Immature natural killer cell (primary cell): ENCODE measurements around the gene AOPEP. TPM values are rescaled to one million over a fixed set of nuclear protein-coding genes. Genes with fewer than 3 reads are reported as not detected.

Experiments
- DNase-seq, 3 donors: peaks; one replicate each; pipeline ENCODE4 v3.0.0; 2022; ENCODE audit warnings: mixed read lengths in 1 of 3
- H3K27ac Mint-ChIP-seq, 6 donors: one replicate each; pipeline ENCODE4 v1.8.0; 2020; ENCODE audit warnings: mixed read lengths in 6 of 6, mild to moderate bottlenecking in 5 of 6, inconsistent platforms in 4 of 6, moderate library complexity in 3 of 6
- H3K27me3 Mint-ChIP-seq, 3 donors: one replicate each; pipeline ENCODE4 v1.8.0; 2020 to 2021; ENCODE audit warnings: low read depth in 3 of 3, mild to moderate bottlenecking in 3 of 3, mixed read lengths in 3 of 3, moderate library complexity in 3 of 3, inconsistent platforms in 1 of 3
- H3K36me3 Mint-ChIP-seq, 3 donors: one replicate each; pipeline ENCODE4 v1.8.0; 2020; ENCODE audit warnings: mixed read lengths in 3 of 3, inconsistent platforms in 2 of 3, mild to moderate bottlenecking in 2 of 3
- H3K4me1 Mint-ChIP-seq, 2 donors: one replicate each; pipeline ENCODE4 v1.8.0; 2020; ENCODE audit warnings: inconsistent platforms in 2 of 2, mild to moderate bottlenecking in 2 of 2, mixed read lengths in 2 of 2, moderate library complexity in 1 of 2
- H3K4me3 Mint-ChIP-seq, 5 donors: one replicate each; pipeline ENCODE4 v1.8.0; 2020; ENCODE audit warnings: mild to moderate bottlenecking in 5 of 5, mixed read lengths in 5 of 5, inconsistent platforms in 3 of 5, moderate library complexity in 3 of 5
- H3K9me3 Mint-ChIP-seq, 6 donors: one replicate each; pipeline ENCODE4 v1.8.0; 2020; ENCODE audit warnings: mild to moderate bottlenecking in 6 of 6, mixed read lengths in 6 of 6, inconsistent platforms in 4 of 6, moderate library complexity in 3 of 6
- polyA plus RNA-seq, 3 donors: library from polyadenylated mRNA; unstranded; fragments of 300-500 nt; fragmentation: Illumina TruSeq; gene quantifications; one replicate each; pipeline ENCODE4 v1.2.3, GENCODE V29; 2021

AOPEP gene
- polyA plus RNA-seq, 3 donors from 2014 or later, result 4.1 to 6.5 (median 5.2) TPM

GRCh38 chr9:94799578-94800264 lies 73.2 kb downstream of the AOPEP start:
- no peaks in the 10 kb centered on the region for H3K9me3 Mint-ChIP-seq
- H3K27ac Mint-ChIP-seq, result peak overlapping the region in 1 of 6 donors; percentile 46
- no peak for DNase-seq
- peaks cover 16 to 48% (median 28%) of the 10 kb centered on the region in 3 donors for H3K36me3 Mint-ChIP-seq
- peaks cover 0 to 2% (median 0%) of the 10 kb centered on the region in 3 donors for H3K27me3 Mint-ChIP-seq
- H3K4me3 Mint-ChIP-seq, result no peak overlapping the region
- H3K4me1 Mint-ChIP-seq, result peaks cover 9 to 18% of the 10 kb centered on the region in 2 donors

- H3K36me3 Mint-ChIP-seq, result peaks cover 16 to 43% (median 23%) of the 10 kb centered on the region in 3 donors
- H3K27me3 Mint-ChIP-seq, result peaks cover 0 to 2% (median 0%) of the 10 kb centered on the region in 3 donors
- peak overlapping the region in 1 of 6 donors; percentile 36 for H3K27ac Mint-ChIP-seq
- H3K4me3 Mint-ChIP-seq, result no peak overlapping the region
- DNase-seq, result no peak
- no peaks in the 10 kb centered on the region for H3K9me3 Mint-ChIP-seq
- peaks cover 9 to 18% of the 10 kb centered on the region in 2 donors for H3K4me1 Mint-ChIP-seq
These were observed 74.1 kb downstream of the AOPEP start for GRCh38 chr9:94800424-94801117.

- H3K27ac Mint-ChIP-seq, result peak overlapping the region in 1 of 6 donors; percentile 36
These were observed 74.7 kb downstream of the AOPEP start for GRCh38 chr9:94801234-94801633.

GRCh38 chr9:94801681-94802080 lies 75.2 kb downstream of the AOPEP start:
- Mint-ChIP-seq H3K4me3 (no peak overlapping the region), H3K9me3 (no peaks in the 10 kb centered on the region), H3K36me3 (peaks cover 21 to 44% (median 23%) of the 10 kb centered on the region in 3 donors), H3K27me3 (peaks cover 0 to 2% (median 0%) of the 10 kb centered on the region in 3 donors), H3K27ac (no peak overlapping the region), H3K4me1 (peaks cover 9 to 18% of the 10 kb centered on the region in 2 donors)
- no peak for DNase-seq

More at GRCh38 chr9:94801234-94801633, 74.7 kb downstream of the AOPEP start:
- no peak for DNase-seq
- H3K36me3 Mint-ChIP-seq, result peaks cover 21 to 45% (median 23%) of the 10 kb centered on the region in 3 donors
- H3K4me3 Mint-ChIP-seq, result no peak overlapping the region
- H3K4me1 Mint-ChIP-seq, result peaks cover 9 to 18% of the 10 kb centered on the region in 2 donors
- H3K9me3 Mint-ChIP-seq, result no peaks in the 10 kb centered on the region
- H3K27me3 Mint-ChIP-seq, result peaks cover 0 to 2% (median 0%) of the 10 kb centered on the region in 3 donors

GRCh38 chr9:94802251-94802650 lies 75.8 kb downstream of the AOPEP start:
- peaks cover 0 to 2% (median 0%) of the 10 kb centered on the region in 3 donors for H3K27me3 Mint-ChIP-seq
- H3K9me3 Mint-ChIP-seq, result no peaks in the 10 kb centered on the region
- peaks cover 22 to 47% (median 23%) of the 10 kb centered on the region in 3 donors for H3K36me3 Mint-ChIP-seq
- no peak for DNase-seq
- no peak overlapping the region for H3K4me3 Mint-ChIP-seq
- peaks cover 9 to 18% of the 10 kb centered on the region in 2 donors for H3K4me1 Mint-ChIP-seq
- H3K27ac Mint-ChIP-seq, result no peak overlapping the region

GRCh38 chr9:94802793-94803192 lies 76.3 kb downstream of the AOPEP start:
- peaks cover 26 to 53% (median 28%) of the 10 kb centered on the region in 3 donors for H3K36me3 Mint-ChIP-seq
- H3K27me3 Mint-ChIP-seq, result peaks cover 0 to 2% (median 0%) of the 10 kb centered on the region in 3 donors
- no peak overlapping the region for H3K4me3 Mint-ChIP-seq
- no peaks in the 10 kb centered on the region for H3K9me3 Mint-ChIP-seq
- peak overlapping the region in 2 of 6 donors; percentile 15 to 43 for H3K27ac Mint-ChIP-seq
- peak in 1 of 3 donors; percentile 3 for DNase-seq
- H3K4me1 Mint-ChIP-seq, result peaks cover 9 to 18% of the 10 kb centered on the region in 2 donors

- DNase-seq, result no peak
- peaks cover 26 to 61% (median 36%) of the 10 kb centered on the region in 3 donors for H3K36me3 Mint-ChIP-seq
- H3K27me3 Mint-ChIP-seq, result no peaks in the 10 kb centered on the region
- H3K9me3 Mint-ChIP-seq, result no peaks in the 10 kb centered on the region
- no peak overlapping the region for H3K27ac Mint-ChIP-seq
- no peak overlapping the region for H3K4me3 Mint-ChIP-seq
- peaks cover 9 to 18% of the 10 kb centered on the region in 2 donors for H3K4me1 Mint-ChIP-seq
These were observed 77.8 kb downstream of the AOPEP start for GRCh38 chr9:94804316-94804715.

GRCh38 chr9:94805051-94805489 lies 78.6 kb downstream of the AOPEP start:
- no peak for DNase-seq
- Mint-ChIP-seq H3K9me3 (no peaks in the 10 kb centered on the region), H3K27me3 (no peaks in the 10 kb centered on the region), H3K4me1 (peaks cover 9 to 18% of the 10 kb centered on the region in 2 donors), H3K4me3 (no peak overlapping the region), H3K27ac (no peak overlapping the region), H3K36me3 (peaks cover 23 to 58% (median 33%) of the 10 kb centered on the region in 3 donors)

GRCh38 chr9:94805585-94805984 lies 79.1 kb downstream of the AOPEP start:
- H3K9me3 Mint-ChIP-seq, result no peaks in the 10 kb centered on the region
- H3K4me1 Mint-ChIP-seq, result peaks cover 9 to 18% of the 10 kb centered on the region in 2 donors
- H3K4me3 Mint-ChIP-seq, result no peak overlapping the region
- no peaks in the 10 kb centered on the region for H3K27me3 Mint-ChIP-seq
- peaks cover 19 to 52% (median 28%) of the 10 kb centered on the region in 3 donors for H3K36me3 Mint-ChIP-seq
- no peak for DNase-seq
- peak overlapping the region in 1 of 6 donors; percentile 25 for H3K27ac Mint-ChIP-seq

- Mint-ChIP-seq H3K4me1 (peaks cover 9 to 18% of the 10 kb centered on the region in 2 donors), H3K36me3 (peaks cover 15 to 50% (median 22%) of the 10 kb centered on the region in 3 donors), H3K4me3 (no peak overlapping the region), H3K27ac (peak overlapping the region in 3 of 6 donors; percentile 0 to 70 (median 25)), H3K9me3 (no peaks in the 10 kb centered on the region), H3K27me3 (no peaks in the 10 kb centered on the region)
- no peak for DNase-seq
These were observed 79.9 kb downstream of the AOPEP start for GRCh38 chr9:94806307-94806893.

GRCh38 chr9:94807556-94807955 lies 81.1 kb downstream of the AOPEP start:
- Mint-ChIP-seq H3K27ac (peak overlapping the region in 1 of 6 donors; percentile 69), H3K27me3 (no peaks in the 10 kb centered on the region), H3K36me3 (peaks cover 14 to 48% (median 22%) of the 10 kb centered on the region in 3 donors), H3K4me1 (peaks cover 7 to 14% of the 10 kb centered on the region in 2 donors), H3K9me3 (no peaks in the 10 kb centered on the region), H3K4me3 (no peak overlapping the region)
- DNase-seq, result no peak

GRCh38 chr9:94808926-94809700 lies 82.6 kb downstream of the AOPEP start:
- no peaks in the 10 kb centered on the region for H3K9me3 Mint-ChIP-seq
- no peaks in the 10 kb centered on the region for H3K27me3 Mint-ChIP-seq
- peaks cover 18 to 39% (median 22%) of the 10 kb centered on the region in 3 donors for H3K36me3 Mint-ChIP-seq
- no peak overlapping the region for H3K4me3 Mint-ChIP-seq
- no peak overlapping the region for H3K27ac Mint-ChIP-seq
- DNase-seq, result no peak
- H3K4me1 Mint-ChIP-seq, result peaks cover 0 to under 1% of the 10 kb centered on the region in 2 donors

- Mint-ChIP-seq H3K27ac (no peak overlapping the region), H3K27me3 (no peaks in the 10 kb centered on the region), H3K4me1 (no peaks in the 10 kb centered on the region), H3K9me3 (no peaks in the 10 kb centered on the region), H3K4me3 (no peak overlapping the region), H3K36me3 (peaks cover 18 to 39% (median 22%) of the 10 kb centered on the region in 3 donors)
- no peak for DNase-seq
These were observed 83.3 kb downstream of the AOPEP start for GRCh38 chr9:94809778-94810177.
